Stomach (tissue), 9 donors: ENCODE results near the gene SDHA. TPM values are rescaled to one million over a fixed set of nuclear protein-coding genes. Genes with fewer than 3 reads are reported as not detected.

Experiments used
- DNase-seq, 2 donors: peaks; one replicate each; pipeline versions ENCODE4 v3.0.0 to v3.0.0-alpha.2; 2013 to 2019
- H3K27ac ChIP-seq, 5 donors: fragments of 200-600 bp in 4 of 5; sonication (generic) in 4 of 5; one replicate each; pipeline ENCODE4 v1.5.1; 2013 to 2019; ENCODE audit warnings: mild to moderate bottlenecking in 1 of 5, moderate library complexity in 1 of 5
- H3K27me3 ChIP-seq, 3 donors: fragments of 200-600 bp; sonication (generic); one replicate each; pipeline ENCODE4 v1.5.1; 2017 to 2019; ENCODE audit warnings: mixed run types in 1 of 3
- H3K36me3 ChIP-seq, 4 donors: fragments of 200-600 bp; sonication (generic); 1 replicate in 3 of 4; 2 replicates in 1 of 4; pipeline ENCODE4 v1.5.1; 2016 to 2019
- H3K4me1 ChIP-seq, 4 donors: fragments of 200-600 bp; sonication (generic); one replicate each; pipeline ENCODE4 v1.5.1; 2016 to 2019
- H3K4me3 ChIP-seq, 4 donors: fragments of 200-600 bp; sonication (generic) in 3 of 4; one replicate each; pipeline ENCODE4 v1.5.1; 2016 to 2019; ENCODE audit warnings: mild to moderate bottlenecking in 1 of 4
- H3K9me3 ChIP-seq, 4 donors: fragments of 200-600 bp; sonication (generic); one replicate each; pipeline ENCODE4 v1.5.1; 2016 to 2019
- CTCF ChIP-seq, 7 experiments: fragments of 450-650 bp in 4 of 7; fragments of 200-600 bp in 3 of 7; sonication (generic) in 3 of 7; IDR thresholded peaks; one replicate each; pipeline ENCODE4 v1.5.1; 2016 to 2019; ENCODE audit warnings: antibody characterized with exemption in 7 of 7, control low read depth in 2 of 7, mild to moderate bottlenecking in 1 of 7
- EP300 ChIP-seq: sonication (generic); formaldehyde crosslinking; IDR thresholded peaks from one replicate; pipeline ENCODE4 v1.6.1; 2017; ENCODE audit warnings: antibody characterized with exemption
- POLR2A ChIP-seq, 4 donors: fragments of 450-650 bp; IDR thresholded peaks; one replicate each; pipeline ENCODE4 v1.6.1; 2016; ENCODE audit warnings: antibody characterized with exemption in 4 of 4, control low read depth in 2 of 4, mild to moderate bottlenecking in 1 of 4, moderate library complexity in 1 of 4
- POLR2AphosphoS5 ChIP-seq, 3 donors: sonication (generic); formaldehyde crosslinking; IDR thresholded peaks; one replicate each; pipeline ENCODE4 v1.6.1; 2016; ENCODE audit warnings: antibody characterized with exemption in 3 of 3
- WGBS, 5 donors: extraction: QIAGEN DNeasy Blood & Tissue Kit in 3 of 5; methylation state at CpG; one replicate each; pipeline versions ENCODE4 v1.1.5 to v1.1.7; 2013 to 2018; 5-methylcytosine and 5-hydroxymethylcytosine counted together
- intact Hi-C: fragments of 100-400 bp; cut with DNase I; formaldehyde crosslinking; loops from one replicate; pipeline ENCODE4 v1.15.1; 2023; ENCODE audit warnings: low total_unique reads
- polyA plus RNA-seq, 3 donors: library from polyadenylated mRNA; stranded (reverse); fragments of 200-250 nt; gene quantifications; one replicate each; pipeline ENCODE4 v1.2.3, GENCODE V29; 2013
- total RNA-seq, 5 donors: library from RNA; depleted of rRNA; stranded (reverse); fragments of >200 nt; gene quantifications; one replicate each; pipeline versions ENCODE4 v1.1.0 to v1.2.3, GENCODE V29; 2014 to 2016
- donor health status: healthy with polysubstance abuse.
- donor health status: Bipolar disorder and iron deficiency.
- donor health status: healthy.

Gene SDHA
- total and polyA plus RNA-seq, 8 donors = 78.8 to 509 (median 111) TPM

- H3K4me3 ChIP-seq = peak overlapping the region; percentile 20 to 29 (median 22)
These were observed 29.3 kb upstream of the SDHA start for GRCh38 chr5:188488-189481.

GRCh38 chr5:189486-189885, 28.6 kb upstream of the SDHA start:
- Histone ChIP-seq H3K27ac (peak overlapping the region in 1 of 5 donors; percentile 76), H3K4me1 (peaks cover 22 to 41% (median 31%) of the 10 kb centered on the region in 4 donors), H3K4me3 (no peak overlapping the region), H3K27me3 (peaks cover 0 to 45% (median 9%) of the 10 kb centered on the region in 3 donors), H3K9me3 (no peaks in the 10 kb centered on the region), H3K36me3 (no peaks in the 10 kb centered on the region)
- no peak for TF ChIP-seq POLR2A (IDR thresholded peaks at IDR 0.05)
- intact Hi-C loops = no loop called here
- WGBS, 5 donors = 80 to 92% (median 81%) methylated on average over 7 to 10 of the region's 10 CpGs
- DNase-seq = no peak

More at GRCh38 chr5:188488-189481, 29.3 kb upstream of the SDHA start:
- peak; percentile 92 to 95 for DNase-seq
- intact Hi-C loops = no loop called here
- H3K27ac ChIP-seq = peak overlapping the region in 1 of 5 donors; percentile 76
- H3K4me1 ChIP-seq = peaks cover 22 to 41% (median 31%) of the 10 kb centered on the region in 4 donors
- TF ChIP-seq POLR2AphosphoS5 (IDR thresholded peaks at IDR 0.05) (peak in 1 of 3 donors; percentile 51), CTCF (IDR thresholded peaks at IDR 0.05) (peak in 6 of 7 experiments; percentile 71 to 97 (median 92)), EP300 (no peak)
- 32 to 49% (median 40%) methylated on average over 24 to 37 of the region's 37 CpGs for whole genome bisulfite sequencing, 5 donors
- H3K27me3 ChIP-seq = peaks cover 0 to 45% (median 9%) of the 10 kb centered on the region in 3 donors
- no peaks in the 10 kb centered on the region for H3K9me3 ChIP-seq
- no peaks in the 10 kb centered on the region for H3K36me3 ChIP-seq

GRCh38 chr5:189976-190365, 28.1 kb upstream of the SDHA start:
- H3K36me3 ChIP-seq = no peaks in the 10 kb centered on the region
- peaks cover 0 to 45% (median 9%) of the 10 kb centered on the region in 3 donors for H3K27me3 ChIP-seq
- intact Hi-C loops = no loop called here
- peak overlapping the region in 2 of 5 donors; percentile 76 for H3K27ac ChIP-seq
- DNase-seq = no peak
- peaks cover 22 to 40% (median 31%) of the 10 kb centered on the region in 4 donors for H3K4me1 ChIP-seq
- TF ChIP-seq POLR2AphosphoS5 (IDR thresholded peaks at IDR 0.05) (no peak), EP300 (no peak), POLR2A (IDR thresholded peaks at IDR 0.05) (no peak), CTCF (IDR thresholded peaks at IDR 0.05) (no peak)
- H3K4me3 ChIP-seq = no peak overlapping the region
- 54 to 72% (median 68%) methylated on average over 10 to 11 of the region's 11 CpGs for WGBS, 5 donors
- H3K9me3 ChIP-seq = no peaks in the 10 kb centered on the region

- no peak for DNase-seq
- H3K27me3 ChIP-seq = peaks cover 0 to 45% (median 9%) of the 10 kb centered on the region in 3 donors
- no peak for TF ChIP-seq POLR2AphosphoS5 (IDR thresholded peaks at IDR 0.05)
- no peak for TF ChIP-seq POLR2A (IDR thresholded peaks at IDR 0.05)
- no peak for TF ChIP-seq CTCF (IDR thresholded peaks at IDR 0.05)
- no peak for TF ChIP-seq EP300
- intact Hi-C loops = no loop called here
- no peaks in the 10 kb centered on the region for H3K9me3 ChIP-seq
- 26 to 65% (median 45%) methylated on average over 11 to 16 of the region's 16 CpGs for WGBS, 5 donors
- peaks cover 22 to 36% (median 31%) of the 10 kb centered on the region in 4 donors for H3K4me1 ChIP-seq
- H3K36me3 ChIP-seq = no peaks in the 10 kb centered on the region
- peak overlapping the region in 4 of 5 donors; percentile 48 to 76 (median 68) for H3K27ac ChIP-seq
- H3K4me3 ChIP-seq = peak overlapping the region in 2 of 4 donors; percentile 22 to 39
These were observed 27.6 kb upstream of the SDHA start for GRCh38 chr5:190366-191035.
